Omental fat pad (tissue), 4 donors: ENCODE data around the gene HIPK4. TPM values are rescaled to one million over a fixed set of nuclear protein-coding genes. Genes with fewer than 3 reads are reported as not detected.
"Not testable (repeated sequence)": the region's sequence is repeated elsewhere in the genome, so short reads cannot be mapped to it uniquely, and the experiment has no call there.

ENCODE experiments used
- ATAC-seq: fragments of 150-250 bp; one replicate; pipeline ENCODE4 v1.9.1; 2016; ENCODE audit warnings: mild to moderate bottlenecking, moderate library complexity; ENCODE audit not compliant: low FRiP score
- DNase-seq: peaks from one replicate; pipeline ENCODE4 v3.0.0-alpha.2; 2019; ENCODE audit warnings: low spot score
- CTCF ChIP-seq, 3 donors: fragments of 450-650 bp; IDR thresholded peaks; one replicate each; pipeline ENCODE4 v1.5.1; 2016 to 2017; ENCODE audit warnings: antibody characterized with exemption in 3 of 3, mild to moderate bottlenecking in 3 of 3, moderate library complexity in 2 of 3
- small RNA-seq: library from RNA; depleted of rRNA; stranded (forward); fragments of <200 nt; gene quantifications from one replicate; pipeline ENCODE3, GENCODE V24; 2016
- total RNA-seq, 4 donors: library from RNA; depleted of rRNA; stranded (reverse); fragments of >200 nt; gene quantifications; one replicate each; pipeline ENCODE4 v1.1.0, GENCODE V29; 2016

Gene HIPK4
- total RNA-seq, 4 donors from 2014 or later = 0.24 to 2.2 TPM; not detected in 2

GRCh38 chr19:40336601-40336900 is 53.4 kb downstream of the HIPK4 start:
- no peak for TF ChIP-seq CTCF (IDR thresholded peaks at IDR 0.05)
- no peak for ATAC-seq

GRCh38 chr19:40335855-40336600 is 54.0 kb downstream of the HIPK4 start:
- DNase-seq = no peak
- no peak for ATAC-seq
- no peak for TF ChIP-seq CTCF (IDR thresholded peaks at IDR 0.05)

More at GRCh38 chr19:40336601-40336900, 53.4 kb downstream of the HIPK4 start:
- no peak for DNase-seq

- ATAC-seq (no peak), DNase-seq (no peak)
- no peak for TF ChIP-seq CTCF (IDR thresholded peaks at IDR 0.05)
Observed at GRCh38 chr19:40335101-40335500, 54.9 kb downstream of the HIPK4 start.

GRCh38 chr19:40333083-40333482 is 56.9 kb downstream of the HIPK4 start:
- not testable (repeated sequence) for DNase-seq, ATAC-seq

- no peak for ATAC-seq
Observed at GRCh38 chr19:40332669-40333068, 57.3 kb downstream of the HIPK4 start.

GRCh38 chr19:40331052-40331451 is 58.9 kb downstream of the HIPK4 start:
- TF ChIP-seq CTCF (IDR thresholded peaks at IDR 0.05) = no peak
- ATAC-seq = no peak
- no peak for DNase-seq

More at GRCh38 chr19:40332669-40333068, 57.3 kb downstream of the HIPK4 start:
- no peak for TF ChIP-seq CTCF (IDR thresholded peaks at IDR 0.05)
- DNase-seq = no peak

Small RNAs within 50 kb of the gene (small RNA-seq; reads per million reads assigned to genes)
- gene MIR6796 (not detected), gene RF00019 (not detected)

Other genes starting within 250 kb of the HIPK4 start
- 1 to 10 TPM; 5.9 to 9.7 (median 7.6) TPM for gene MAP3K10, start 198.8 kb downstream of the HIPK4 start, total RNA-seq
- gene TTC9B, start 171.8 kb downstream of the HIPK4 start, total RNA-seq = under 1 TPM in 1 of 4 donors, not detected in 3; 0.28 TPM
- gene CCNP, start 163.5 kb downstream of the HIPK4 start, total RNA-seq = 1 to 10 TPM in 1 of 4 donors, under 1 TPM in 2, not detected in 1; 0.37 to 1.1 (median 0.48) TPM
- gene AKT2, start 104.8 kb downstream of the HIPK4 start, total RNA-seq = 100 to 1,000 TPM in 2 of 4 donors, 10 to 100 TPM in 2; 84.7 to 151 (median 99.1) TPM
- gene C19orf47, start 41.8 kb downstream of the HIPK4 start, total RNA-seq = 10 to 100 TPM in 1 of 4 donors, 1 to 10 TPM in 3; 7.6 to 11.9 (median 8.3) TPM
- 100 to 1,000 TPM; 254 to 437 (median 351) TPM for gene PLD3, start 41.5 kb downstream of the HIPK4 start, total RNA-seq
- gene PRX, start 23.2 kb upstream of the HIPK4 start, total RNA-seq = 1 to 10 TPM; 2.2 to 6.1 (median 4.3) TPM
- 10 to 100 TPM; 18.9 to 80.9 (median 37.7) TPM for gene SERTAD1, start 35.8 kb upstream of the HIPK4 start, total RNA-seq
- 10 to 100 TPM; 18.5 to 37.3 (median 23.7) TPM for gene SERTAD3, start 54.2 kb upstream of the HIPK4 start, total RNA-seq
- 100 to 1,000 TPM; 240 to 419 (median 329) TPM for gene BLVRB, start 75.6 kb upstream of the HIPK4 start, total RNA-seq
- gene SPTBN4, start 76.8 kb upstream of the HIPK4 start, total RNA-seq = 1 to 10 TPM; 1.4 to 3.2 (median 3.0) TPM
- gene SHKBP1, start 186.7 kb upstream of the HIPK4 start, total RNA-seq = 10 to 100 TPM; 37.0 to 87.5 (median 47.8) TPM
- 100 to 1,000 TPM in 3 of 4 donors, 10 to 100 TPM in 1; 73.5 to 197 (median 114) TPM for gene LTBP4, start 211.2 kb upstream of the HIPK4 start, total RNA-seq